ENCODE results near the gene HEYL.
A peak's percentile ranks its signal among the peaks of the same experiment; 100 is the strongest.

HEYL gene

GRCh38 chr1:39657923-39658485 is 18.6 kb upstream of the HEYL start:
- H3K36me3 ChIP-seq: no peaks in the 10 kb centered on the region
- no peaks in the 10 kb centered on the region for H3K27me3 ChIP-seq
- DNase-seq: peak; percentile 57 to 77
- peaks cover 0 to 8% (median 6%) of the 10 kb centered on the region in 4 donors for H3K4me1 ChIP-seq
- peak; percentile 74 to 78 for TF ChIP-seq CTCF (IDR thresholded peaks at IDR 0.05)
- H3K27ac ChIP-seq: no peak overlapping the region
- intact Hi-C loops (cut with DNase I; ENCODE audit: low total_unique reads): no loop called here
- no peak overlapping the region for H3K4me3 ChIP-seq
- no peaks in the 10 kb centered on the region for H3K9me3 ChIP-seq

GRCh38 chr1:39657402-39657801 is 18.0 kb upstream of the HEYL start:
- intact Hi-C loops (cut with DNase I; ENCODE audit: low total_unique reads): no loop called here
- Histone ChIP-seq H3K4me1 (peaks cover 0 to 14% (median 12%) of the 10 kb centered on the region in 4 donors), H3K36me3 (no peaks in the 10 kb centered on the region), H3K27me3 (no peaks in the 10 kb centered on the region), H3K4me3 (no peak overlapping the region), H3K27ac (no peak overlapping the region), H3K9me3 (no peaks in the 10 kb centered on the region)
- no peak for TF ChIP-seq CTCF (IDR thresholded peaks at IDR 0.05)
- DNase-seq: no peak

GRCh38 chr1:39656391-39656790 is 16.9 kb upstream of the HEYL start:
- Histone ChIP-seq H3K9me3 (no peaks in the 10 kb centered on the region), H3K27ac (no peak overlapping the region), H3K4me1 (peaks cover 0 to 24% (median 17%) of the 10 kb centered on the region in 4 donors), H3K27me3 (no peaks in the 10 kb centered on the region), H3K36me3 (no peaks in the 10 kb centered on the region), H3K4me3 (no peak overlapping the region)
- TF ChIP-seq CTCF (IDR thresholded peaks at IDR 0.05): no peak
- no peak for DNase-seq
- intact Hi-C loops (cut with DNase I; ENCODE audit: low total_unique reads): no loop called here

- no peak overlapping the region for H3K4me3 ChIP-seq
- no peak for DNase-seq
- H3K4me1 ChIP-seq: peaks cover 0 to 28% (median 17%) of the 10 kb centered on the region in 4 donors
- intact Hi-C loops (cut with DNase I; ENCODE audit: low total_unique reads): no loop called here
- no peak overlapping the region for H3K27ac ChIP-seq
- H3K36me3 ChIP-seq: no peaks in the 10 kb centered on the region
- no peaks in the 10 kb centered on the region for H3K27me3 ChIP-seq
- TF ChIP-seq CTCF (IDR thresholded peaks at IDR 0.05): no peak
- no peaks in the 10 kb centered on the region for H3K9me3 ChIP-seq
Observed at GRCh38 chr1:39655578-39656268, 16.3 kb upstream of the HEYL start.

- Histone ChIP-seq H3K27me3 (no peaks in the 10 kb centered on the region), H3K4me3 (no peak overlapping the region), H3K9me3 (no peaks in the 10 kb centered on the region), H3K4me1 (peaks cover 0 to 28% (median 17%) of the 10 kb centered on the region in 4 donors), H3K36me3 (no peaks in the 10 kb centered on the region), H3K27ac (no peak overlapping the region)
- peak in 1 of 2 donors; percentile 49 for DNase-seq
- intact Hi-C loops (cut with DNase I; ENCODE audit: low total_unique reads): no loop called here
- TF ChIP-seq CTCF (IDR thresholded peaks at IDR 0.05): no peak
Observed at GRCh38 chr1:39654291-39654690, 14.8 kb upstream of the HEYL start.

Measured in tibial artery (tissue), 4 donors.